Nephron (organoid): ENCODE data around the gene CETP.

Experiments
- H3K27ac Mint-ChIP-seq, 3 experiments: 2 replicates each; pipeline ENCODE4 v1.8.0; 2020; ENCODE audit warnings: mixed read lengths in 3 of 3, mild to moderate bottlenecking in 2 of 3, moderate library complexity in 1 of 3
- H3K27me3 Mint-ChIP-seq: 2 replicates; pipeline ENCODE4 v1.8.0; 2021; ENCODE audit warnings: low read depth, mild to moderate bottlenecking, moderate library complexity, mixed read lengths
- H3K36me3 Mint-ChIP-seq: 2 replicates; pipeline ENCODE4 v1.8.0; 2020; ENCODE audit warnings: low read depth, mixed read lengths
- H3K4me1 Mint-ChIP-seq: 2 replicates; pipeline ENCODE4 v1.8.0; 2020; ENCODE audit warnings: mixed read lengths
- H3K4me3 Mint-ChIP-seq, 3 experiments: 2 replicates each; pipeline ENCODE4 v1.8.0; 2020; ENCODE audit warnings: mild to moderate bottlenecking in 3 of 3, mixed read lengths in 3 of 3, moderate library complexity in 2 of 3
- H3K9me3 Mint-ChIP-seq: 2 replicates; pipeline ENCODE4 v1.8.0; 2020; ENCODE audit warnings: mixed read lengths
- TF ChIP-seq, protein P1 (sequence below), 3 experiments: fragments of 200-600 bp; sonication (generic); IDR thresholded peaks; one replicate each; pipeline ENCODE4 v1.5.0; 2021; ENCODE audit warnings: antibody characterized with exemption in 3 of 3; ENCODE audit not compliant: unreplicated experiment in 3 of 3

The CETP gene

DNA sequence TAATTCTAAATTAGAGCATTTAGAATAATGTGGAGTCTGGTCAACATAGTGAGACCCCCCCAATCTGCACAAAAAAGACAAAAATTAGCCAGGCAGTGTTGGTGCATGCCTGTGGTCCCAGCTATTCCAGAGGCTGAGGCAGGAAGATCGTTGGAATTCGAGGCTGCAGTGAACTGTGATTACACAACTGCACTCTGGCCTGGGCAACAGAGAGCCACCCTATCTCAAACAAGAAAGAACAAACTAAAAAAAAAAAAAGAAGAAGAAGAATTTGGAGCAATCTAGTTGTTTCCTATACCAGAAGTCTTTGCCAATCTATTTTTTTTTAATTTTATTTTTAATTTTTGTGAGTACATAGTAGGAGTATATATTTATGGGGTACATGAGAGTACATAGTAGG lies 6.0 kb downstream of the CETP start:
- no peaks in the 10 kb centered on the region for H3K9me3 Mint-ChIP-seq
- H3K36me3 Mint-ChIP-seq = no peaks in the 10 kb centered on the region
- no peaks in the 10 kb centered on the region for H3K27me3 Mint-ChIP-seq
- H3K4me1 Mint-ChIP-seq = peaks cover 16% of the 10 kb centered on the region
- no peak overlapping the region for H3K4me3 Mint-ChIP-seq
- TF ChIP-seq, protein P1, sequence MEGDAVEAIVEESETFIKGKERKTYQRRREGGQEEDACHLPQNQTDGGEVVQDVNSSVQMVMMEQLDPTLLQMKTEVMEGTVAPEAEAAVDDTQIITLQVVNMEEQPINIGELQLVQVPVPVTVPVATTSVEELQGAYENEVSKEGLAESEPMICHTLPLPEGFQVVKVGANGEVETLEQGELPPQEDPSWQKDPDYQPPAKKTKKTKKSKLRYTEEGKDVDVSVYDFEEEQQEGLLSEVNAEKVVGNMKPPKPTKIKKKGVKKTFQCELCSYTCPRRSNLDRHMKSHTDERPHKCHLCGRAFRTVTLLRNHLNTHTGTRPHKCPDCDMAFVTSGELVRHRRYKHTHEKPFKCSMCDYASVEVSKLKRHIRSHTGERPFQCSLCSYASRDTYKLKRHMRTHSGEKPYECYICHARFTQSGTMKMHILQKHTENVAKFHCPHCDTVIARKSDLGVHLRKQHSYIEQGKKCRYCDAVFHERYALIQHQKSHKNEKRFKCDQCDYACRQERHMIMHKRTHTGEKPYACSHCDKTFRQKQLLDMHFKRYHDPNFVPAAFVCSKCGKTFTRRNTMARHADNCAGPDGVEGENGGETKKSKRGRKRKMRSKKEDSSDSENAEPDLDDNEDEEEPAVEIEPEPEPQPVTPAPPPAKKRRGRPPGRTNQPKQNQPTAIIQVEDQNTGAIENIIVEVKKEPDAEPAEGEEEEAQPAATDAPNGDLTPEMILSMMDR (IDR thresholded peaks at IDR 0.05; ENCODE audit: unreplicated experiment in 3 of 3) = no peak
- no peak overlapping the region for H3K27ac Mint-ChIP-seq

DNA sequence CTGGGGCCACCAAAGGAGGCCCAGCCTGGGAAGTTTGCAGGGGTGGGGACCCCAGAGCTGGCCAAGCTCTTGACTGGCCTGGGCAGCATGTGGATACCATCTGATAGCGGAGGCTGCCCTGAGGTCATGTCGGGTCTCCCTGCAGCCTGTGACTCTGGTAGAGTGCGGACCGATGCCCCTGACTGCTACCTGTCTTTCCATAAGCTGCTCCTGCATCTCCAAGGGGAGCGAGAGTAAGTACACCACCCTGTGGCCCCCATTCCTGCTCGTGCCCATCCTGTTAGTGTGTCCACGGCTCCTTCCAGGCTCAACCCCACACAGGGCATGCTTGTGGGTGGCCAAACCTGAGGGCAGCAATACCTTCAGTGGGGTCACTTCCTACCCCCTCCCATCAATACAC lies 8.0 kb downstream of the CETP start:
- no peak overlapping the region for H3K4me3 Mint-ChIP-seq
- TF ChIP-seq, protein P1 (IDR thresholded peaks at IDR 0.05; ENCODE audit: unreplicated experiment in 3 of 3) = no peak
- no peaks in the 10 kb centered on the region for H3K36me3 Mint-ChIP-seq
- no peaks in the 10 kb centered on the region for H3K9me3 Mint-ChIP-seq
- peaks cover 16% of the 10 kb centered on the region for H3K4me1 Mint-ChIP-seq
- no peak overlapping the region for H3K27ac Mint-ChIP-seq
- no peaks in the 10 kb centered on the region for H3K27me3 Mint-ChIP-seq

DNA sequence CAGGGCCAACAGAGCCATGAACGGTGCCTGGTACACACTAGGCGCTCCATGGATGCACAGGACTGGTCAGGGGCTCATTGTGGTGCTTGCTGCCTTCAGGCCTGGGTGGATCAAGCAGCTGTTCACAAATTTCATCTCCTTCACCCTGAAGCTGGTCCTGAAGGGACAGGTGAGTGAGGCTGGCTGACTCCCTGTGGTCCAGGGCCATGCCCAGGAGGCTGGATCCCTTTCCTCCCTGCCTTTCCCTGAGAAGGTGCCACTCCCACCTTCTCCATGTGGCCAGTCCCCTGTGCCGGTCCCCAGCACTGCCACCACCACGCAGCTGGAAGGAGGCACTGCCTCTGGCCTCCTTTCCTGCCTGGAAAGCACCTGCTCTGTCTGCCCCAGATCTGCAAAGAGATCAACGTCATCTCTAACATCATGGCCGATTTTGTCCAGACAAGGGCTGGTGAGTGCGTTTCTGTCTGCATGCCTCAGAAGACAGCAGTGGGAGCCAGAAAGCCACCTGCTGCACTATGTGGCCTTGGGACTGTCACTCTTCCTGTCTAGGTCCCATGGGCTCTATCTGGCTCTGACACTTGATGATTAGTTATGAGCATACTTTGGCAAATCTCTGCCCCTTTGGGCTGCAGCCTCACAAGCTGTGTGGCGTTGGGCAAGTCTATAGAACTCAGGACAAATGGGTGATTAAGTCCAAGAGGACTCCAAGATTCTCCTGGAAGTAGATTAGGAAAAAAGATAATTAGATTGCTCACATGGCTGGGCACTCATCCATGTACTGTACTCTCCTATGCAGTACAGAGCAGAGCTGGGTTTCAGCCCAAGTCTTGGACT lies 9.4 kb downstream of the CETP start:
- Mint-ChIP-seq H3K9me3 (no peaks in the 10 kb centered on the region), H3K4me1 (peaks cover 2% of the 10 kb centered on the region), H3K36me3 (no peaks in the 10 kb centered on the region), H3K4me3 (no peak overlapping the region), H3K27me3 (peaks cover 5% of the 10 kb centered on the region), H3K27ac (no peak overlapping the region)
- TF ChIP-seq, protein P1 (IDR thresholded peaks at IDR 0.05; ENCODE audit: unreplicated experiment in 3 of 3) = no peak

DNA sequence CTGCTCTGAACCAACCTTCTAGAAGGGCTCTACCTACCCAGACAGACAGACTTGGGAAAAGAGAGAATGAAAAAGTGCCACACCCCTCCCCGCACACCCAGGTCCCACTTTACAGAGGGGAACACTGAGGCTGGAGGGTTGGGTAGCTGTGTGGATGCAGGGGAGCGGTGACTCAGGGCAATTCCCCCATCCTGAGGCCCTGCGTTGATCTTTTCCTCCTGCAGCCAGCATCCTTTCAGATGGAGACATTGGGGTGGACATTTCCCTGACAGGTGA lies 10.0 kb downstream of the CETP start:
- H3K4me3 Mint-ChIP-seq = no peak overlapping the region
- peaks cover 5% of the 10 kb centered on the region for H3K27me3 Mint-ChIP-seq
- H3K9me3 Mint-ChIP-seq = no peaks in the 10 kb centered on the region
- no peak overlapping the region for H3K27ac Mint-ChIP-seq
- no peaks in the 10 kb centered on the region for H3K4me1 Mint-ChIP-seq
- TF ChIP-seq, protein P1 (IDR thresholded peaks at IDR 0.05; ENCODE audit: unreplicated experiment in 3 of 3) = no peak
- no peaks in the 10 kb centered on the region for H3K36me3 Mint-ChIP-seq

DNA sequence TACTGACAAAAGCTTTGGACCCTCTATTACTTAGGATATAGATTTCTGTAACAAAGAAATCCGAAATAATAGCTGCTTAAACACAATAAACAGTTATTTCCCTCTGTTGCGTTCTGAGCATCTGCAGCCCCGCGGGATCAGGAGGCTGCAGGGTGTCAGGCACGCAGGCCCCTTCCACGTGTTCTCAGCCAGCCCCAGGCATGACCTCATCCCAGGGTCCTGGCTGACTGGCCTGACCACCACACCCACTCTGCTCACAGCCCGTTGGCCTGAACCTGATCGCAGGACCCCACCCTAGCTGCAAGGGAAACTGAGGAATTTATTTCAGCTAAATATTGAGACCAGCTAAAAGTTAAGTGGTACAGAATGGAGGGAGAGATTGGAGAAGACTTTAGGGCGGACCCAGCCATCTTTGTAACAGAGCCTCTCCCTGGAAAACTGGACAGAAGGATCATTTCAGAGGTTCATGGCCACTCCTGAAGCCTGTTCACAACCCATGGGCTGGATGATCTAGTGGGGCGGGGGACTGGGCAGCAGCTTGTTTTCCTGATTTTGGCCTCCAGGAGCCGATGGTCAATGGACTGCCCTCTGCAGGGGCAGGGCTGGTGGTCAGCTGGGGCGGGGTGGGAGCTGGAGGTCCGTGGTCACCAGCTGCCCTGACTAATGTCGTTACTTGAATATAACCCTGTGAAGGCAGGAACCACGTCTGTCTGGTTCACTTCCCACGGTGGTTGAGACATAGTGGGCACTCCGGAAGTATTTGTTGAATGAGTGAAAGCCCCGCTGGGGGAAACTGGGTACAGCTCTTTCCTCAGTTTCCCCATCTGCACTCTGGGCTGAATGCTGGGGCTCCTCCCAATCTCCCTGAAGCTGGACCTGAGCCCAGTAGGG lies 10.9 kb downstream of the CETP start:
- no peaks in the 10 kb centered on the region for H3K9me3 Mint-ChIP-seq
- TF ChIP-seq, protein P1 (IDR thresholded peaks at IDR 0.05; ENCODE audit: unreplicated experiment in 3 of 3) = no peak
- H3K27me3 Mint-ChIP-seq = peaks cover 5% of the 10 kb centered on the region

More for the DNA sequence above, 10.9 kb downstream of the CETP start:
- no peaks in the 10 kb centered on the region for H3K36me3 Mint-ChIP-seq
- no peaks in the 10 kb centered on the region for H3K4me1 Mint-ChIP-seq
- no peak overlapping the region for H3K27ac Mint-ChIP-seq
- H3K4me3 Mint-ChIP-seq = no peak overlapping the region
